ENCODE results near the gene TEX14. TPM values are rescaled to one million over a fixed set of nuclear protein-coding genes. Genes with fewer than 3 reads are reported as not detected.

TEX14 gene
- total RNA-seq, 6 donors from 2014 or later: 0.10 to 1.4 (median 0.63) TPM

DNA sequence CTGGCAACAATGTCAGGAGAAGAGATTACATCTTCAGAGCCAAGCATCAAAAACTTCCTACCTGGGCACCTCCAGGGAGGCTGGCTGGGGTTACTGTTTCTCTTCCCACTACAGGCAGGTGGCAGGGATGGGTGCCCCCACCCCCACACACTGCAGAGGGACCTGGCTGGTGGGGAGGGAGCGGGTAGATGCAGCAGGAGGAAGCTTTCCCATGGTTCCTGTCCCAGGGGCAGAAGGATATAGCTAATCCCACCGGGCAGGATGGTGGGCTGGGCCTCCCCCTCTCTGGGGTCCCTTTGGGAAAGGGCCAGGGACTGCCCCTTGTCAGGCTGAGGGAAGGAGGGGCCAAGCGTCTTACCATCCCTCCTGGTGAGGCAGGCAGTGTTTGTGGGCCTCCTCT lies 160.7 kb downstream of the TEX14 start:
- Histone ChIP-seq H3K4me1 (peaks cover 25 to 47% (median 37%) of the 10 kb centered on the region in 4 donors), H3K27ac (peak overlapping the region; percentile 48 to 82 (median 76)), H3K36me3 (no peaks in the 10 kb centered on the region), H3K4me3 (peak overlapping the region; percentile 57 to 69 (median 66)), H3K9me3 (no peaks in the 10 kb centered on the region), H3K27me3 (no peaks in the 10 kb centered on the region)
- DNase-seq: no peak
- no peak for ATAC-seq (ENCODE audit: low FRiP score in 2 of 2)
- TF ChIP-seq POLR2AphosphoS5 (IDR thresholded peaks at IDR 0.05): no peak
- TF ChIP-seq POLR2A (IDR thresholded peaks at IDR 0.05): no peak
- TF ChIP-seq, protein P1, sequence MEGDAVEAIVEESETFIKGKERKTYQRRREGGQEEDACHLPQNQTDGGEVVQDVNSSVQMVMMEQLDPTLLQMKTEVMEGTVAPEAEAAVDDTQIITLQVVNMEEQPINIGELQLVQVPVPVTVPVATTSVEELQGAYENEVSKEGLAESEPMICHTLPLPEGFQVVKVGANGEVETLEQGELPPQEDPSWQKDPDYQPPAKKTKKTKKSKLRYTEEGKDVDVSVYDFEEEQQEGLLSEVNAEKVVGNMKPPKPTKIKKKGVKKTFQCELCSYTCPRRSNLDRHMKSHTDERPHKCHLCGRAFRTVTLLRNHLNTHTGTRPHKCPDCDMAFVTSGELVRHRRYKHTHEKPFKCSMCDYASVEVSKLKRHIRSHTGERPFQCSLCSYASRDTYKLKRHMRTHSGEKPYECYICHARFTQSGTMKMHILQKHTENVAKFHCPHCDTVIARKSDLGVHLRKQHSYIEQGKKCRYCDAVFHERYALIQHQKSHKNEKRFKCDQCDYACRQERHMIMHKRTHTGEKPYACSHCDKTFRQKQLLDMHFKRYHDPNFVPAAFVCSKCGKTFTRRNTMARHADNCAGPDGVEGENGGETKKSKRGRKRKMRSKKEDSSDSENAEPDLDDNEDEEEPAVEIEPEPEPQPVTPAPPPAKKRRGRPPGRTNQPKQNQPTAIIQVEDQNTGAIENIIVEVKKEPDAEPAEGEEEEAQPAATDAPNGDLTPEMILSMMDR (IDR thresholded peaks at IDR 0.05): no peak
- TF ChIP-seq EP300 (IDR thresholded peaks at IDR 0.05): no peak
- 67 to 80% methylated on average over 1 to 3 of the region's 3 CpGs for WGBS, 2 donors

DNA sequence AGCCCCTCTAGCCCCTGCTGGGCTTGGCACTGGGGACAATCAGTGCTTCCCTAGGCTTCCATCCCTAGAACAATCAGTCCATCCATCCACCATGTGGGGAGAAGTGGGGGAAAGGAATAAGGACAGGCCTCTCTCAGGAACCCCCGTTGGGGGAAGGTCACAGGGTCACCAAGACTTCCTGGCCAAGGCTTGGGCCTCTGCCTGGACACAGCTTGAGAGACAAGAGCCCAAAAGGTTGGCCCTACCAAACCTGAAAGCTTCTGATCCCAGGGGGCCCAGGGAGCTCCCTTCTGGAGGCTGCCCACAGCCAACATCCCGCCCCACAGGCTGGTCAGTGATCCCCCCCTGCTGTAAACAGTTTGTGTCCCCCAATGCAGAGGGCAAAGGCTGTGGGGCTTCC lies 161.2 kb downstream of the TEX14 start:
- Histone ChIP-seq H3K4me3 (peak overlapping the region in 2 of 4 donors; percentile 65 to 69), H3K27me3 (no peaks in the 10 kb centered on the region), H3K27ac (peak overlapping the region; percentile 48 to 82 (median 76)), H3K36me3 (no peaks in the 10 kb centered on the region), H3K9me3 (no peaks in the 10 kb centered on the region), H3K4me1 (peaks cover 26 to 52% (median 40%) of the 10 kb centered on the region in 4 donors)
- WGBS, 2 donors: 25 to 100% methylated on average over 1 of the region's 2 CpGs
- DNase-seq (no peak), ATAC-seq (ENCODE audit: low FRiP score in 2 of 2) (no peak)
- TF ChIP-seq, protein P1 (IDR thresholded peaks at IDR 0.05): no peak
- no peak for TF ChIP-seq POLR2A (IDR thresholded peaks at IDR 0.05)
- no peak for TF ChIP-seq POLR2AphosphoS5 (IDR thresholded peaks at IDR 0.05)
- TF ChIP-seq EP300 (IDR thresholded peaks at IDR 0.05): no peak

DNA sequence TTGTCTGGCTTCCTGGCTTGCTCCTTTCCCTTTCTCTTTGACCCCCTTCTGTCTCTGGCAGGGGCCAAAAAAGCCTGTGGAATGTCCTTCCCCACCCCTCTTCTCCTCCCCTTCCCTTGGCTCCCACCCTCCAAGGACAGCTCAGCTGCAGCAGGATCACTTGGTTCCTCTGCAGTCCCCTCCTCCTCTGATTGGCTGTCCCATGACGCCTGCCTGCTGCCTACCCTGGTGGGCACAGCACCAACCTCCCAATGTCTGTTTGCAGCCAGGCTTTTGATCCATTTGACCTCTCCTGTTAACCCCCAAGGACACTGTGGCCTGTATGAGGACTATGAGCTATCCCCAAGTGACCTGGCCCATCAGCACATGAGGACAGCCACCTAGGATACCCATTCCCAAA lies 162.6 kb downstream of the TEX14 start:
- no peaks in the 10 kb centered on the region for H3K36me3 ChIP-seq
- peak overlapping the region; percentile 56 to 80 (median 74) for H3K27ac ChIP-seq
- no peaks in the 10 kb centered on the region for H3K9me3 ChIP-seq
- H3K27me3 ChIP-seq: no peaks in the 10 kb centered on the region
- WGBS, 2 donors: 53 to 64% methylated on average over 1 of the region's 1 CpG
- peak overlapping the region in 2 of 4 donors; percentile 23 to 35 for H3K4me3 ChIP-seq
- DNase-seq (no peak), ATAC-seq (ENCODE audit: low FRiP score in 2 of 2) (no peak)
- peaks cover 35 to 62% (median 48%) of the 10 kb centered on the region in 4 donors for H3K4me1 ChIP-seq
- TF ChIP-seq POLR2AphosphoS5 (IDR thresholded peaks at IDR 0.05) (no peak), EP300 (IDR thresholded peaks at IDR 0.05) (no peak)
- TF ChIP-seq, protein P1 (IDR thresholded peaks at IDR 0.05): no peak

DNA sequence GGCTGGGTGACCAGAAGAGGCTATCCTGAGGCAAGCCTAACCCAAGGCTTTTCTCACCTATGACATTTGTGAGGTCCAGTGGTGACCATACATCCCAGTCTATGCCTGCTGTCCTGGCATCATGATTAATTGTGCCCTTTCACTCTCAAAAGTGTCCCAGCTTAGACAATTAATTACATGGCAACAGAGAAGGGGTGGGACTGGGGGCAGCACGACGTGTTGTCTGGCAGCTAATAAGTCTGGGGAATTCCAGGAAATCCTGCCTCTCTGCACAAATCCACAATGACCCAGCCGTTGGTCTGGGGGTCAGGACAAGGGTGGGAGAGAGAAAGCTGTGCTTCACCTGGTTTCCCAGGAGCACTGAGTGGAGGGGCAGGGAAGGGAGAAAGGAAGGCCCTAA lies 163.4 kb downstream of the TEX14 start:
- Histone ChIP-seq H3K36me3 (no peaks in the 10 kb centered on the region), H3K9me3 (no peaks in the 10 kb centered on the region), H3K4me1 (peaks cover 35 to 62% (median 48%) of the 10 kb centered on the region in 4 donors), H3K27ac (peak overlapping the region; percentile 56 to 80 (median 74)), H3K4me3 (peak overlapping the region in 3 of 4 donors; percentile 23 to 35 (median 33)), H3K27me3 (no peaks in the 10 kb centered on the region)
- TF ChIP-seq POLR2A (IDR thresholded peaks at IDR 0.05): no peak
- no peak for TF ChIP-seq EP300 (IDR thresholded peaks at IDR 0.05)
- no peak for TF ChIP-seq POLR2AphosphoS5 (IDR thresholded peaks at IDR 0.05)
- TF ChIP-seq, protein P1 (IDR thresholded peaks at IDR 0.05): no peak
- DNase-seq (no peak), ATAC-seq (ENCODE audit: low FRiP score in 2 of 2) (no peak)
- WGBS, 2 donors: 24 to 29% methylated on average over 3 of the region's 3 CpGs

DNA sequence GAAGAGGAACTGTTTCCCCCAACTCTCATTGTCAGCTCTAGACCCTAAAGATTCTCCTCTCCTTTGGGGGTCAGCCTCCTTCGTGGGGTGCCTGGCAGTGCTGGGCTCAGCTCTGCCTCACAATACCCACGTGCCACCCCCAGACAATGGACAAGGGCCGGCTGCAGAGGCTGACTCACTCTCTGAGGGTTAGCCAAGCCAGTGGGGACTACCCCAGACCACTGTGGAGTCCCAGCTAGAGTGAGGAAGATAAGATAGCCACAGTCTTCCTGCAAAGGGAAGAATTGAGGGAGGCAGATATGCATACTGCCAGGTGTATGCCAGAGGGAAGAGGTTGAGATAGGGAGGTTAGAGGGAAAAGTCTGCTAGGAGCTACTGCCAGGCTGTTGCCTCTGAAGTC lies 163.9 kb downstream of the TEX14 start:
- 54 to 72% methylated on average over 3 of the region's 3 CpGs for WGBS, 2 donors
- H3K4me3 ChIP-seq: peak overlapping the region in 3 of 4 donors; percentile 23 to 35 (median 33)

More for the DNA sequence above, 163.9 kb downstream of the TEX14 start:
- no peaks in the 10 kb centered on the region for H3K27me3 ChIP-seq
- no peaks in the 10 kb centered on the region for H3K9me3 ChIP-seq
- DNase-seq: no peak
- TF ChIP-seq, protein P1 (IDR thresholded peaks at IDR 0.05): no peak
- TF ChIP-seq POLR2AphosphoS5 (IDR thresholded peaks at IDR 0.05) (no peak), POLR2A (IDR thresholded peaks at IDR 0.05) (no peak), EP300 (IDR thresholded peaks at IDR 0.05) (no peak)
- ATAC-seq (ENCODE audit: low FRiP score in 2 of 2): no peak
- no peaks in the 10 kb centered on the region for H3K36me3 ChIP-seq
- peak overlapping the region; percentile 30 to 80 (median 72) for H3K27ac ChIP-seq
- peaks cover 35 to 62% (median 48%) of the 10 kb centered on the region in 4 donors for H3K4me1 ChIP-seq
